Peyer's patch (tissue), 4 donors: ENCODE results near the gene DPEP2.

Experiments used
- CTCF ChIP-seq, 6 experiments: fragments of 450-650 bp in 4 of 6; fragments of 200-600 bp in 2 of 6; sonication (generic) in 1 of 6; IDR thresholded peaks; one replicate each; pipeline ENCODE4 v1.5.1; 2017 to 2019; ENCODE audit warnings: antibody characterized with exemption in 6 of 6, mild to moderate bottlenecking in 3 of 6, moderate library complexity in 1 of 6
- POLR2A ChIP-seq, 2 donors: fragments of 450-650 bp; IDR thresholded peaks; one replicate each; pipeline ENCODE4 v1.5.1; 2017; ENCODE audit warnings: antibody characterized with exemption in 2 of 2, mild to moderate bottlenecking in 2 of 2, moderate library complexity in 2 of 2

- no peak for TF ChIP-seq POLR2A (IDR thresholded peaks at IDR 0.05)
- TF ChIP-seq CTCF (IDR thresholded peaks at IDR 0.05), result no peak
These were observed 33.4 kb downstream of the DPEP2 start for GRCh38 chr16:67965668-67966548.
